ENCODE results near the gene LPCAT4.

The LPCAT4 gene

DNA sequence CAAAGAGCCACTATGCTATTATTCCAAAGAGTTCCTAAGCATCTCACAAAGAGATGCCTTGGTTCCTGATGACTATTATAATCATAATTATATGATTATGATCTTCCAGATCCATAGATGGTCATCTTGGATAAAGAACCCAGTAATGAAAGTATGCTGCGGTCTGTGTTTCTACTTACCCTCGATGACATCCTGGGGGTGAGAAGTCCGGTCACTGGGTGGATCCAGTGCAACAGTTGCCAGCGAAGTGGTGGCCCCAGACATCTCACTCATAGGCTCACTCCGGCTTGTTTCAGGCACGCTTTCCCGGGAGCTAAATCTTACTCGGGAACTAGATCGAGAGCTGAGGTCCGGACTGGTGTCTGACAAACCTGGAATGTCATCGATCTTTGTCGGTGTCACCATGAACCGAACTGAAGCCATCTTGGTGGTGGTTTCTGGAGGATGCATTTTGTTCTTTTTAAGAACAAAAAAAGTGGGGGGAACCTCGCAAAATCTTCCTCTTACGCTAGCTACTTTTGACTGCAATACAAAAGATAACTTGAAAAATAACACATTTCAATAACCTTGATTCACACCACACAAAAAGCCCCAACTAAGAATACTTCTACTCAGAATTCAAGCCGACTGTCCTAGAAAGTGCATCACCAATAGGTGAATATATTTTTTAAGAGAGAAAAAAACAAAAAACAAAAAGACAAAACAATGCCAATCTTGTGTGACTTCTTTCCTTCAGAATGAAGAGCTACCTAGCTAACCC, 30.6 kb downstream of the LPCAT4 start:
- no peak for DNase-seq

DNA sequence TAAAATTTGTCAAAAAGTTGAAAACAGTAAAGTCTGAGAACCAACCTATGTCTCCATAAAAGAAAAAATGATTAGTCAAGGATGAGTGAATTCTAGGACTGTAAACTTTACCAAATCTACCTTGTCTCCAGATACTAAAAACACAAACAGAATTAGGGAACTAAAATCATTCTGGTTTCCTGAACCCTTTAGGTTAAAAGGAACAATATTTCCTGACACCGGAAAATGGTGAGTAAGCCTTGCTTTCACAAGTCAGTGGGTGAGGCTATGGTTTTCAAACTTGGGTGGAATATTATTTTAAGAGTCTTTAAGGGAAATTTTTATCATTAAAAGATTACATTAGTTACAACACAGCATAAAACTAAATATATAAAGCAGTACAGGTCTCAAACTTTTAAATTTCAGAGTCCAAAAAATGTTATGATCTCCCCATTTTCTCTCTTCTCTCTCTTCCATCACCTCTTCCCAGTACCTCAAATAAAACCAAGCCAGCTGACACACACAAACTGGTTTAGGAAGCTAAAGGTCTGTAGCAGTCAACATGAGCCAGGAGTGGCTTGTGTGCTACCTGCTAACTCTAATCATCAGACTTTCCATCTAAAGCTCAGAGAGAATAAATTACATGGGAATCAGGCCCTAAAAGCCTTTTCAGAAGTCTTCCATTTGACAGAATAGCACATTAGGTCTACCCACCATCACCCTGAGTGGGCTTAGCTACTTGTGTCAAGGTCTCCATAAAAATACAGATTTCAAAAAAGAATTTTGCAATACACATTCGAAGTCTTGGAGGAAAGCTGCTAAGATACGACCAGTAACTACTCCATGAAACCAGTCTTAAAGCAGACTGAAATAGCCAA, 31.6 kb downstream of the LPCAT4 start:
- peak in 1 of 3 experiments; percentile 17 for DNase-seq

DNA sequence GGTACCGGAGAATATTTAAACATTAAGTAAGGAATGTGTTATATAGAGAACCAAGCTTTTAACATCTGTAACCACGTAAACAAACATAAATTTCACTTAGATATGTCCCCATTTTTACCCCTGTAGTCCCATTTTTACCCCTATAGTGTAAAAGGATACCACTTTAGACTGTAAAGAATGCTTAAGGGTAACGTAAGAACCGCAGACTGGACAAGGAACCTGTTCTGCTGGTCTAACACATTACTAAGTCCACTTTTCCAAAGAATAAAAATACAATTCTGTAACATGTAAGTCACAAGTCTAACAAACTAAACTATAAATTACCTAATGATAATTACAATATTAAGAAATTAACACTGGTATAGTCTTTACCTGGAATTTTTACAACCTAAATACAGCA, 32.3 kb downstream of the LPCAT4 start:
- no peak for DNase-seq

DNA sequence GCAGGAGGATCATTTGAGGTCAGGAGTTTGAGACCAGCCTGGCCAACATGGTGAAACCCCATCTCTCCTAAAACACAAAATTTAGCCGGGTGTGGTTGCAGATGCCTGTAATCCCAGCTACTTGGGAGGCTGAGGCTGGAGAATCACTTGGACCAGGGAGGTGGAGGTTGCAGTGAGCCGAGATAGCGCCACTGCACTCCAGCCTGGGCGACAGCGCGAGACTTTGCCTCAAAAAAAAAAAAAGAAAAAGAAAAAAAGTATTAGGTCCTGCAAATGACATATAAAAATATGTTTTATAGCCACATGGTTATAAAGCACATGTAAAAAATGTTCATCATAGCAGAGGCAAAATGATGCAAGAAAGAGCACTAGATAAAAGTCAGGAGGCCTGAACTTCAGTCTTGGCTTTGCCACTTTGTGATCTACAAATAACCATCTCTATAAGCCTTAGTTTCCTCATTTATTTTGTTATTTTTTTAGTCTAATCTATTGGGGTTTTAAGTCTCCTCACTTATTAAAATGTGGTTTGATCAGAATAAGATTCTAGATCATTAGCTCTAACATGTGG, 34.4 kb downstream of the LPCAT4 start:
- DNase-seq: no peak

DNA sequence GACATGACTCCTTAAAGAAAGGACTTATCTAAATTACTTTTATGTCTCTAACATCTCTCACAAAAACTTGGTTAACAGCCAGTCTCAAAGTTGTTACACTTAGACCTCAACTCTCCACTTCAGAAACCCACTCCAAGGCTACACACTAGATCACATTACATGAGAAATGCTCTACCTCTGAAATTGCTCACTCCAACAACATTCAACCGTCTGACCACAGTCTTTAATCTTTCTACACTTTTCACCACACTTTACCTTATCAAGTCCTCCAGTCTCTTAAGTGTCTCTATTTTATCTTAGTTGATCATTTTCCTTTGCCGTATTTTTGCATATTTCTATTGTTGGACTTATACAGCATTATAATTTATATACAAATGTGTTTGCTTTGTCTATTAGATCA, 35.2 kb downstream of the LPCAT4 start:
- DNase-seq: no peak

DNA sequence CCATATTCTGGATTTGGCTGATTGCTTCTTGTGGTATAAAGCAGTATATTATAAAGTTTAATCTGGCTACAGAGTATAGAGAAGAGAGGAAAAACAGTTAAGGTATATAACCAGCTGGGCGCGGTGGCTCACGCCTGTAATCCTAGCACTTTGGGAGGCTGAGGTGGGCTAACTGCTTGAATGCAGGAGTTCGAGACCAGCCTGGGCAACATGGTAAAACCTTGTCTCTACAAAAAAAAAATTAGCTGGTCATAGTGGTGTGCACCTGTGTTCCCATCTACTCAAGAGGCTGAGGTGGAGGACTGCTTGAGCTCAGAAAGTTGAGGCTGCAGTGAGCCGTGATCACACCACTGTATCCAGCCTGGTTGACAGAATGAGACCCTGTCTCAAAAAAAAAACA, 36.7 kb downstream of the LPCAT4 start:
- DNase-seq: no peak

DNA sequence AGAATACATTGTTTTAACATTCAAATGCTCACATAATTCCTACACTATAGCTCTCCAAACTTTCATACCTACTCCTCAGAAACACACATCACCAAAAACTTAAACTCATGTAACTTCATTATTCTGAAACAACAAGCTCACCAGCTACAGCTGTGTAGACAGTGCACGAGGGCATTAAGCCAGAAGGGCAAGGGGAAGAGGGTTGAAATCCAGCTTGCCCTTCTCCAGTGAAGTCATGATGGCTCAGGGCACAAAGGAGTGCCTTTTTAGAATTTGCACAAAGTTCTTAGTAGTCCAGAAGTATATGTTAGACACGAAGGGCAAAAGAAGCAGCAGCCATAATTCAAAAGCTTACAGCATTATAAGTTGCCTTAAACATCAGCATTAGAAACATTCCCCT, 38.0 kb downstream of the LPCAT4 start:
- no peak for DNase-seq

DNA sequence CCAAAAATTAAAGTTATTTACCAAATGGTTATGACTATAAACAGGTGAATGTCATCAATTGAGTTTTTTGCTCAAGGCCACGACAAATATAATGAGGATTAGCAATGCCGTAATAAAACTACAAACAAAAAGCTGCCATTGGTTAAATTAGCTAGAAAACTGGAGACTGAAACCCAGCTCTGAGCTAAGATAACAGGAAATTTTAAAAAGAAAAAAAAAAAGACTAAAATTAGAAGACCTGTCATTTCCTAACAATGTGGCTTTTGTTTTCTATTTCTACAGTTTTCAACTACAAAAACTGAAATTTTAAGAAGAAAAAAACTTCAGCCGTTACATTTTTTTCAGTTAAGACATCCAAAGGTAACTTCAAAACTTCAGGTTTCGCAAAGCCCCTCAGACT, 39.1 kb downstream of the LPCAT4 start:
- no peak for DNase-seq

DNA sequence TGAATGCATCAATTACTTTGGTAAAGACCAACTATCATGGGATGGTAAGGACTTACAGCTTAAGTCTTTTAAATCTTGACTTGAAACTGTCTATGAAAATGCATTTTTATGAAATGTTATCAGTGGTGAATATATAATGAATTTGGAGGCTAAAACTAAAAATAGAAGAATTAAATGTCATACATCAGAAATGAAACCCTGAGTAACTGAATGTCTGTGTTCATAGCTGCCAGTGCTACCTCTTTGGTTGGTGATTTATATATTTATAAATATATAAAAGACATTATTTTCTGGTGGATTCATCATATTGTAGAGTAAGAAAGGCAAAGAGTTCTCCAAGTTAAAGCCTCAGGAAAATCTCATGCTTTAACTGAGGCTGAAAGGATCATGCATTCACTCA, 41.6 kb downstream of the LPCAT4 start:
- DNase-seq: no peak

DNA sequence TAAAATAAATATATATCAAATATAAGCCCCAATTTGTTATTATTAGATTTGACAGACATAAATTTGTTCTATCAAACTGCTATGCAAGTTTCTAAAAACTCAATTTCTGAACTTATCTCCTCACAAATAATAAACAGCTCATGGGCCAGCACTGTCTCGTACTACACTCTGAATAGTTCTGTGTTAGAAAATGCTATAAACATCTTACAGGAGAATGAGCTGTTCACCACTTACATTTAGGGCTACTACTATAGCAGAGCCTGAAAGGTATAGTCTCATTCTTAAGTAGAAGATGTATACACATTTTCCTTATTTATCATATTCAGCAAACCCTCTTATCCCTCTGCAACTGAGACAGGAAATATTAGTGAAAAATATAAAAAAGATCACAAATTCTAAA, 42.1 kb downstream of the LPCAT4 start:
- no peak for DNase-seq

DNA sequence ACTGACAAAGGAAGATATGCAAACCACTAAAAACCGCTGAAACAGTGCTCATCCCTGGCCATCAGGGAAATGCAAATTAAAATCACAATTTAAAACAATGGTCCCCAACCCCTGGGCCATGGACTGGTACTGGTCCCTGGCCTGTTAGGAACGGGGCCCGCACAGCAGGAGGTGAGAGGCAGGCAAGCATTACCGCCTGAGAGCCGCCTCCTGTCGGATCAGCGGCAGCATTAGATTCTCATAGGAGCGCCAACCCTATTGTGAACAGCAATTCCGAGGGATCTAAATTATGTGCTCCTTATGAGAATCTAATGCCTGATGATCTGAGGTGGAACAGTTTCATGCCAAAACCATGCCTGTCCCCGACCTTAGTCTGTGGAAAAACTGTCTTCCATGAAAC, 43.8 kb downstream of the LPCAT4 start:
- no peak for DNase-seq

DNA sequence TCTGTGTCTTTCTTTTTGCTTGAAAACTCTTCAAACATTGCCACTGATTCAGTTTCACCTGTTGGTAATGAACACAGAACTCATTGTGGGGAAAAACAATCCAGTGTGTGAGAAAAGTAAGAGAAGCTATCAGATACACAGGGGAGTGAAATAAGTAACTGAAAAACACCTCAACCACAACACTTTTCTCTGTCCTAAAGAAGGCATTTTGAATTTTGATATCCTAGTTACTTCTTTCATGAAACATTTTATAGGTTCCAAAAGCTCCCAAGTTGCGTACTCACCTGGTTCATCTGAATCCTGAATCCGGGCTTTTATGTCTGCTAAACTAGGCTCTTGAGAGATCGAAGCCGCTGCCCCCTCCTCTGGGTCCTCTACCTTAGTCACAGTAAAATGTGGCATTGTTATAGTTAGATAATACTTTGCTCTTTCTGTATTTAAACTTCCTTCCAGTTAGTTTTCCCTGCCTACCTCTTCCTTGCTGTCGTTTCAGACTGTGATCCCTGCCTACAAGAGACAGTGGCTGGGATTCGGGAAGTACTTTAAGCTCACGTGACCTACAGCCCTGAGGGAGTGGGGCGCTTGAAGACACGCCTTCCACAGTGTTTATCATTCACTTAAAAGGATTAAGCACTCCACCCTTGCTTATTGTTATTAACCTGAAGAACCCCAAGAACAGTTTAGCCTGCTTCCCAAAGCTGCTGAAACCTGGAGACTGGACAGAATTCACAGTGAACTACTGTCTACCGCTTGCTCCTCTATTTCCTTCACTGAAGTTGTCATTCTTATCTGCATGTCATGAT, 48.5 kb downstream of the LPCAT4 start:
- peak; percentile 18 to 83 (median 60) for DNase-seq

DNA sequence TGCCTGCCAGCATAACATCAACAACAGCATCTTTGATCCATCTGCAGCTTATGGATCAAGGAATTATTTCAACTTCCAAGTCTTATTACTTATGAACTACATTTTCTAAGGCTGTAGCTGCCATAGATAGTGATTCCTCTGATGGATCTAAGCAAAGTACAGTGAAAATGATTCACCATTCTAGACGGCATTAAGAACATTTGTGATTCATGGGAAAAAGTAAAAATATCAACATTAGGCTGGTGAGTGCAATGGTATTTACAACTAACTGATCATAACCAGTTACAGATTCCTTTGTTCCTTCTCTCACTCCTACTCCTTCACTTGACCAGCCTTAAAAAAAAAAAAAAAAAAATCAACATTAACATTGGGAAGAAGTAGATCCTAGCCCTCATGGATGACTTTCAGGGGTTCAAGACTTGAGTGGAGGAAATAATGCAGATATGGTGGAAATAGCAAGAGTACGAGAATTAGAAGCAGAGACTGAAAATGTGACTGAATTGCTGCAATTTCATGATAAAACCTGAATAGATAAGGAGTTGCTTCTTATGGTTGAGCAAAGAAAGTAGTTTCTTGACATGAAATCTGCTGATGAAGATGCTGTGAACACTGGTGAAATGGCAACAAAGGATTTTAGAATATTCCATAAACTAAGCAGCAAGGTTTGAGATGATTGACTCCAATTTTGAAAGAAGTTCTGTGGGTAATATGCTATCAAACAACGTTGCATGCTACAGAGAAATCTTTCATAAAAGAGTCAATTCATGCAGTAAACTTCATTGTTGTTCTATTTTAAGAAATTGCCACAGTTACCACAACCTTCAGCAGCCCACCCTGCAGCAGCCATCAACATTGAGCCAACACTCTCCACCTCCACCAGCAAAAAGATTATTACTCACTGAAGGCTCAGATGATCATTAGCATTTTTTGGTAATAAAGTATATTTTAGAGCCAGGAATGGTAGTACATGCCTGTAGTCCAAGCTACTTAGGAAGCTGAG, 52.2 kb downstream of the LPCAT4 start:
- no peak for DNase-seq

DNA sequence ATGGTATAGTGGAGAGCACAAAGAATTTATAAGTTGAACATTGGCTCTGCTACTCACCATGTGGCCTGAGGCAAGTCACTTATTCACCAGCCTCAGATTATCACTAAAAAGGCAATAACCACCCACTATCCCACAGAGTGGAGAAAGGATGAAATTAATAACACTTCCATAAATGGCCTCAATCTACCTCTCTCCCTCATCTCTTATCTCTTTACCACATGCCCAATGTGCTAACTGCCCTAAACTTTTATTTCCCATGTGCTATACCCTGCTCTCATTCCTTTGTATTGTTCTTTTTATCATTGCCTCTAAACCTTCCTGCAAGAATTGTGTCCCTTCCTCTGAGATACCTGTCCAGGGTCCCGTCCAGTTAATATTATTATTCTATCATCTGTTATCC, 55.4 kb downstream of the LPCAT4 start:
- DNase-seq: no peak
